ENCODE results near the gene SDC1. TPM values are rescaled to one million over a fixed set of nuclear protein-coding genes. Genes with fewer than 3 reads are reported as not detected.

The SDC1 gene
- total and polyA plus RNA-seq, 11 donors, result 0.15 to 2.2 (median 0.36) TPM; not detected in 1

- Histone ChIP-seq H3K36me3 (no peaks in the 10 kb centered on the region), H3K27ac (no peak overlapping the region), H3K9me3 (no peaks in the 10 kb centered on the region), H3K4me1 (no peaks in the 10 kb centered on the region), H3K4me3 (no peak overlapping the region), H3K27me3 (peaks cover 0 to 14% (median 0%) of the 10 kb centered on the region in 9 donors)
- ATAC-seq, result no peak
- WGBS, 4 donors, result 67 to 81% (median 72%) methylated on average over 4 of the region's 4 CpGs
- TF ChIP-seq POLR2A (IDR thresholded peaks at IDR 0.05) (no peak), CTCF (IDR thresholded peaks at IDR 0.05) (no peak)
- no peak for DNase-seq
- intact Hi-C loops (cut with DNase I), result no loop called here
These were observed 57.6 kb downstream of the SDC1 start for GRCh38 chr2:20167356-20167755.

DNA sequence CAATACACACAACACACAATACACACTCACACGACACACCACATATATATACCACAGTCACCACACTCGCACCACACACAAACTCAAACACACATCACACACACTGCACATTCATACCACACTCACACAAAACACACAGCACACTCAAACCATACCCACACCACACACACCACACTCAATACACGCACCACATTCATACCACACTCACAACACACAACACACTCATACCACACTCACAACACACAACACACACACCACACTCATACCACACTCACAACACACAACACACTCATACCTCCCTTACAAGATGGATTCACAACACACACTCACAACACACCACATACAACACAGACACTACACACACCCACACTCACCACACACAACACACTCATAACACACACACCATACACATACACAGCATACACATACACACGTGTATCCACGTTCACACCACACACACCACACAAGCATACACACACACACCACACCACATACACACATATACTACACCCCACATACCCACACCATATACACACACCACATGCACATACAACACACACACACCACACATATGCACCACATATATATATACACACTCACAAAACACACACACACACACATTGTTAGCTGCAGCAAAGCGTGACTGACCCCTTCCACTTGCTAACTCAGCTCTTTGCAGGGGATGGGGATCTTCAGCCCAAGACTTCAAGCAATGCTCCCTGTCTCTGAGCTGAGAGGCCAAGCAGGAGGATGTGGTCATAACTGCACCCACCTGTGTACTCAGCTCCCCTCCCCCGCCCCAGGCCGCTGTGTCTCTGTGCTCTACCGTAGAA is 59.0 kb downstream of the SDC1 start:
- Histone ChIP-seq H3K4me1 (no peaks in the 10 kb centered on the region), H3K36me3 (no peaks in the 10 kb centered on the region), H3K4me3 (no peak overlapping the region), H3K27ac (no peak overlapping the region), H3K27me3 (peaks cover 0 to 14% (median 0%) of the 10 kb centered on the region in 9 donors), H3K9me3 (no peaks in the 10 kb centered on the region)
- intact Hi-C loops (cut with DNase I), result no loop called here
- DNase-seq (no peak), ATAC-seq (no peak)
- TF ChIP-seq POLR2A (IDR thresholded peaks at IDR 0.05), result no peak
- TF ChIP-seq CTCF (IDR thresholded peaks at IDR 0.05), result no peak
- WGBS, 4 donors, result 84 to 92% (median 89%) methylated on average over 9 of the region's 9 CpGs

GRCh38 chr2:20164734-20165478 is 60.0 kb downstream of the SDC1 start:
- Histone ChIP-seq H3K27me3 (peaks cover 0 to 14% (median 0%) of the 10 kb centered on the region in 9 donors), H3K4me1 (no peaks in the 10 kb centered on the region), H3K27ac (no peak overlapping the region), H3K9me3 (no peaks in the 10 kb centered on the region), H3K4me3 (no peak overlapping the region), H3K36me3 (no peaks in the 10 kb centered on the region)
- ATAC-seq, result no peak
- WGBS, 4 donors, result 88 to 98% (median 94%) methylated on average over 3 of the region's 3 CpGs
- DNase-seq, result no peak
- no peak for TF ChIP-seq CTCF (IDR thresholded peaks at IDR 0.05)
- TF ChIP-seq POLR2A (IDR thresholded peaks at IDR 0.05), result no peak
- intact Hi-C loops (cut with DNase I), result no loop called here

- H3K4me1 ChIP-seq, result no peaks in the 10 kb centered on the region
- ATAC-seq, result no peak
- TF ChIP-seq POLR2A (IDR thresholded peaks at IDR 0.05) (no peak), CTCF (IDR thresholded peaks at IDR 0.05) (no peak)
- peaks cover 0 to 14% (median 0%) of the 10 kb centered on the region in 9 donors for H3K27me3 ChIP-seq
- H3K36me3 ChIP-seq, result no peaks in the 10 kb centered on the region
- no peaks in the 10 kb centered on the region for H3K9me3 ChIP-seq
- no peak overlapping the region for H3K4me3 ChIP-seq
- no peak overlapping the region for H3K27ac ChIP-seq
- intact Hi-C loops (cut with DNase I), result no loop called here
- DNase-seq, result no peak
- 47 to 61% (median 58%) methylated on average over 10 of the region's 10 CpGs for WGBS, 4 donors
These were observed 60.7 kb downstream of the SDC1 start for GRCh38 chr2:20164061-20164733.
